IMR-90 (cell line): ENCODE results near the gene NPHP4.
A peak's percentile ranks its signal among the peaks of the same experiment; 100 is the strongest.

Experiments used
- BHLHE40 ChIP-seq: fragments of 150-350 bp; IDR thresholded peaks from 2 replicates; pipeline ENCODE4 v1.6.1; 2016; ENCODE audit warnings: mild to moderate bottlenecking, low read depth, low read length
- CEBPB ChIP-seq: IDR thresholded peaks from 2 replicates; pipeline ENCODE4 v1.6.1; 2012; ENCODE audit warnings: low read depth, low read length, improper control_type of control experiment
- CHD1 ChIP-seq: IDR thresholded peaks from 2 replicates; pipeline ENCODE4 v1.6.1; 2012; ENCODE audit warnings: low read depth, low read length, improper control_type of control experiment
- MAFK ChIP-seq: IDR thresholded peaks from 2 replicates; pipeline ENCODE4 v1.6.1; 2012; ENCODE audit warnings: low read depth, low read length, improper control_type of control experiment
- MAZ ChIP-seq: IDR thresholded peaks from 2 replicates; pipeline ENCODE4 v1.6.1; 2012; ENCODE audit warnings: low read depth, mild to moderate bottlenecking, low read length, improper control_type of control experiment, moderate library complexity, borderline replicate concordance
- NFE2L2 ChIP-seq: fragments of 150-350 bp; IDR thresholded peaks from 2 replicates; pipeline ENCODE4 v1.6.1; 2016; ENCODE audit warnings: low read depth, mild to moderate bottlenecking, low read length
- POLR2A ChIP-seq: IDR thresholded peaks from 2 replicates; pipeline ENCODE4 v1.6.1; 2012; ENCODE audit warnings: mild to moderate bottlenecking, low read depth, low read length
- RAD21 ChIP-seq: IDR thresholded peaks from 2 replicates; pipeline ENCODE4 v1.6.1; 2012; ENCODE audit warnings: low read length, improper control_type of control experiment
- RCOR1 ChIP-seq: IDR thresholded peaks from 2 replicates; pipeline ENCODE4 v1.6.1; 2012; ENCODE audit warnings: mild to moderate bottlenecking, low read length, improper control_type of control experiment; ENCODE audit not compliant: insufficient replicate concordance
- RFX5 ChIP-seq: IDR thresholded peaks from 2 replicates; pipeline ENCODE4 v1.8.0; 2012; ENCODE audit warnings: low read depth, mild to moderate bottlenecking, low read length, moderate library complexity
- SMC3 ChIP-seq: fragments of 150-350 bp; IDR thresholded peaks from 2 replicates; pipeline ENCODE4 v1.6.1; 2016; ENCODE audit warnings: low read depth, mild to moderate bottlenecking, antibody characterized with exemption, low read length, moderate library complexity
- USF2 ChIP-seq: fragments of 150-350 bp; IDR thresholded peaks from 2 replicates; pipeline ENCODE4 v1.6.1; 2017; ENCODE audit warnings: mild to moderate bottlenecking, antibody characterized with exemption, low read length, low read depth
- TF ChIP-seq, protein P1 (sequence below): conservative IDR thresholded peaks from 2 replicates; pipeline ENCODE4 v1.5.1; 2012; ENCODE audit warnings: mild to moderate bottlenecking, low read depth, low read length, improper control_type of control experiment
- TF ChIP-seq, protein P2 (sequence below): fragments of 150-350 bp; IDR thresholded peaks from 2 replicates; pipeline ENCODE4 v1.6.1; 2016; ENCODE audit warnings: low read depth, mild to moderate bottlenecking, low read length, moderate library complexity, borderline replicate concordance

- TF ChIP-seq RCOR1 (no peak), SMC3 (peak; percentile 50), MAZ (no peak), MAFK (no peak), POLR2A (no peak), USF2 (no peak), CEBPB (no peak), RAD21 (peak; percentile 59), RFX5 (no peak), CHD1 (no peak), NFE2L2 (no peak), BHLHE40 (no peak)
- TF ChIP-seq, protein P1, sequence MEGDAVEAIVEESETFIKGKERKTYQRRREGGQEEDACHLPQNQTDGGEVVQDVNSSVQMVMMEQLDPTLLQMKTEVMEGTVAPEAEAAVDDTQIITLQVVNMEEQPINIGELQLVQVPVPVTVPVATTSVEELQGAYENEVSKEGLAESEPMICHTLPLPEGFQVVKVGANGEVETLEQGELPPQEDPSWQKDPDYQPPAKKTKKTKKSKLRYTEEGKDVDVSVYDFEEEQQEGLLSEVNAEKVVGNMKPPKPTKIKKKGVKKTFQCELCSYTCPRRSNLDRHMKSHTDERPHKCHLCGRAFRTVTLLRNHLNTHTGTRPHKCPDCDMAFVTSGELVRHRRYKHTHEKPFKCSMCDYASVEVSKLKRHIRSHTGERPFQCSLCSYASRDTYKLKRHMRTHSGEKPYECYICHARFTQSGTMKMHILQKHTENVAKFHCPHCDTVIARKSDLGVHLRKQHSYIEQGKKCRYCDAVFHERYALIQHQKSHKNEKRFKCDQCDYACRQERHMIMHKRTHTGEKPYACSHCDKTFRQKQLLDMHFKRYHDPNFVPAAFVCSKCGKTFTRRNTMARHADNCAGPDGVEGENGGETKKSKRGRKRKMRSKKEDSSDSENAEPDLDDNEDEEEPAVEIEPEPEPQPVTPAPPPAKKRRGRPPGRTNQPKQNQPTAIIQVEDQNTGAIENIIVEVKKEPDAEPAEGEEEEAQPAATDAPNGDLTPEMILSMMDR, result peak; percentile 54
- TF ChIP-seq, protein P2, sequence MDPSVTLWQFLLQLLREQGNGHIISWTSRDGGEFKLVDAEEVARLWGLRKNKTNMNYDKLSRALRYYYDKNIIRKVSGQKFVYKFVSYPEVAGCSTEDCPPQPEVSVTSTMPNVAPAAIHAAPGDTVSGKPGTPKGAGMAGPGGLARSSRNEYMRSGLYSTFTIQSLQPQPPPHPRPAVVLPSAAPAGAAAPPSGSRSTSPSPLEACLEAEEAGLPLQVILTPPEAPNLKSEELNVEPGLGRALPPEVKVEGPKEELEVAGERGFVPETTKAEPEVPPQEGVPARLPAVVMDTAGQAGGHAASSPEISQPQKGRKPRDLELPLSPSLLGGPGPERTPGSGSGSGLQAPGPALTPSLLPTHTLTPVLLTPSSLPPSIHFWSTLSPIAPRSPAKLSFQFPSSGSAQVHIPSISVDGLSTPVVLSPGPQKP, result no peak
Measured at GRCh38 chr1:6041432-6042062, 49.3 kb upstream of the NPHP4 start.
